A673 (cell line): ENCODE measurements around the gene SEC61A2.

Source experiments
- CTCF ChIP-seq: fragments of 300-800, 200-600 bp; sonication (generic); conservative IDR thresholded peaks from 2 replicates; pipeline ENCODE4 v1.5.1; 2017; ENCODE audit warnings: low read depth, mild to moderate bottlenecking, antibody characterized with exemption, low read length, moderate library complexity, mixed read lengths
- EZH2 ChIP-seq: fragments of 200-600 bp; sonication (generic); IDR thresholded peaks from 2 replicates; pipeline ENCODE4 v1.6.1; 2017; ENCODE audit warnings: borderline replicate concordance, low read depth, mild to moderate bottlenecking, mixed read lengths, antibody characterized with exemption, low read length; ENCODE audit not compliant: poor library complexity, severe bottlenecking

- TF ChIP-seq CTCF (no peak), EZH2 (no peak)
Measured at GRCh38 chr10:12207114-12207513, 77.6 kb downstream of the SEC61A2 start.
